Ovary (tissue), 9 donors: ENCODE data around the gene PNN. TPM values are rescaled to one million over a fixed set of nuclear protein-coding genes. Genes with fewer than 3 reads are reported as not detected.
"Not testable (repeated sequence)": the region's sequence is repeated elsewhere in the genome, so short reads cannot be mapped to it uniquely, and the experiment has no call there.

Experiments used
- DNase-seq, 5 donors: peaks; one replicate each; pipeline ENCODE4 v3.0.0-alpha.2; 2019 to 2020
- H3K27ac ChIP-seq, 2 donors: fragments of 200-600 bp; one replicate each; pipeline versions ENCODE4 v1.5.1 to v1.8.0; 2019 to 2022
- H3K27me3 ChIP-seq: fragments of 200-600 bp; one replicate; pipeline ENCODE4 v1.8.0; 2022
- H3K36me3 ChIP-seq: fragments of 200-600 bp; sonication (generic); one replicate; pipeline ENCODE4 v1.5.1; 2019
- H3K4me1 ChIP-seq: one replicate; pipeline ENCODE4 v1.8.1; 2013; ENCODE audit warnings: mild to moderate bottlenecking, moderate library complexity; ENCODE audit not compliant: insufficient read depth
- H3K4me3 ChIP-seq: fragments of 200-600 bp; sonication (generic); one replicate; pipeline ENCODE4 v1.5.1; 2017
- H3K9me3 ChIP-seq, 2 donors: fragments of 200-600 bp in 1 of 2; sonication (generic) in 1 of 2; one replicate each; pipeline versions ENCODE4 v1.5.1 to v1.8.1; 2013 to 2019; ENCODE audit warnings: mild to moderate bottlenecking in 1 of 2, moderate library complexity in 1 of 2
- CTCF ChIP-seq, 3 donors: fragments of 450-650 bp in 2 of 3; fragments of 200-600 bp in 1 of 3; IDR thresholded peaks; one replicate each; pipeline versions ENCODE4 v1.5.1 to v1.8.0; 2016 to 2022; ENCODE audit warnings: antibody characterized with exemption in 3 of 3, mild to moderate bottlenecking in 1 of 3
- EP300 ChIP-seq: sonication (generic); formaldehyde crosslinking; IDR thresholded peaks from one replicate; pipeline ENCODE4 v1.6.1; 2017; ENCODE audit warnings: antibody characterized with exemption
- POLR2A ChIP-seq: fragments of 450-650 bp; IDR thresholded peaks from one replicate; pipeline ENCODE4 v1.6.1; 2017; ENCODE audit warnings: antibody characterized with exemption, mild to moderate bottlenecking, moderate library complexity
- WGBS, 3 donors: extraction: QIAGEN DNeasy Blood & Tissue Kit in 1 of 3; methylation state at CpG; one replicate each; pipeline versions ENCODE4 v1.1.5 to v1.1.7; 2013 to 2017; 5-methylcytosine and 5-hydroxymethylcytosine counted together
- intact Hi-C, 4 donors: fragments of 100-400 bp; cut with DNase I; formaldehyde crosslinking; loops; one replicate each; pipeline versions ENCODE4 v1.11.0 to v1.15.1; 2022 to 2023
- polyA plus RNA-seq, 2 donors: library from polyadenylated mRNA; stranded (reverse); fragments of 200-250 nt in 1 of 2; fragments of 350-450 nt in 1 of 2; fragmentation: Illumina TruSeq in 1 of 2; extraction: RNeasy Lipid Tissue Mini Kit (QIAGEN cat#74804) in 1 of 2; gene quantifications; one replicate each; pipeline ENCODE4 v1.2.3, GENCODE V29; 2013 to 2014
- total RNA-seq, 7 donors: library from RNA; depleted of rRNA in 2 of 7; stranded (reverse); fragments of >200 nt in 2 of 7; fragmentation: NEBNext Ultra II Directional in 3 of 7; extraction: Animal tissue kit (Norgen Biotek cat#: 25700) in 3 of 7; gene quantifications; one replicate each; pipeline versions ENCODE4 v1.1.0 to v1.2.4, GENCODE V29; 2016 to 2023
- donor health status: DM: no; HTN: no; CAD: no; lungs with moderate emphysema.
- donor health status: DM: no; HTN: no; CAD: no.
- donor health status: Bipolar disorder and iron deficiency.
- donor health status: DM: yes; HTN: yes; CAD: no.
- donor health status: DM: no; HTN: no; CAD: no.
- donor health status: DM: yes; HTN: yes; CAD: no.

PNN gene
- total and polyA plus RNA-seq, 9 donors, result 36.3 to 77.1 (median 59.6) TPM

- 93 to 100% (median 94%) methylated on average over 1 of the region's 1 CpG for WGBS, 3 donors
- H3K27ac ChIP-seq, result no peak overlapping the region
- no peak for DNase-seq
- TF ChIP-seq EP300 (no peak), POLR2A (no peak), CTCF (IDR thresholded peaks at IDR 0.05) (no peak)
- H3K4me3 ChIP-seq, result no peak overlapping the region
- H3K9me3 ChIP-seq, result no peaks in the 10 kb centered on the region
- no peaks in the 10 kb centered on the region for H3K36me3 ChIP-seq
- intact Hi-C loops, result no loop called here
- H3K27me3 ChIP-seq, result no peaks in the 10 kb centered on the region
- H3K4me1 ChIP-seq, result no peaks in the 10 kb centered on the region
Measured at GRCh38 chr14:39229222-39229543, 54.1 kb downstream of the PNN start.

GRCh38 chr14:39229601-39230110 is 54.6 kb downstream of the PNN start:
- Histone ChIP-seq H3K4me1 (no peaks in the 10 kb centered on the region), H3K9me3 (no peaks in the 10 kb centered on the region), H3K36me3 (no peaks in the 10 kb centered on the region), H3K4me3 (no peak overlapping the region), H3K27ac (no peak overlapping the region), H3K27me3 (no peaks in the 10 kb centered on the region)
- DNase-seq, result no peak
- WGBS, 3 donors, result 75 to 88% (median 84%) methylated on average over 3 of the region's 3 CpGs
- TF ChIP-seq POLR2A (no peak), EP300 (no peak), CTCF (IDR thresholded peaks at IDR 0.05) (no peak)
- intact Hi-C loops, result no loop called here

GRCh38 chr14:39230416-39231035 is 55.5 kb downstream of the PNN start:
- intact Hi-C loops, result no loop called here
- TF ChIP-seq POLR2A, result no peak
- no peak for TF ChIP-seq CTCF (IDR thresholded peaks at IDR 0.05)
- TF ChIP-seq EP300, result no peak
- no peak overlapping the region for H3K4me3 ChIP-seq
- no peak overlapping the region for H3K27ac ChIP-seq
- H3K4me1 ChIP-seq, result no peaks in the 10 kb centered on the region
- H3K9me3 ChIP-seq, result no peaks in the 10 kb centered on the region
- H3K36me3 ChIP-seq, result no peaks in the 10 kb centered on the region
- H3K27me3 ChIP-seq, result no peaks in the 10 kb centered on the region
- WGBS, 3 donors, result 79 to 88% (median 82%) methylated on average over 5 of the region's 5 CpGs
- DNase-seq, result no peak

- H3K4me3 ChIP-seq, DNase-seq, H3K27ac ChIP-seq, H3K27me3 ChIP-seq, H3K4me1 ChIP-seq, H3K36me3 ChIP-seq, intact Hi-C loops, H3K9me3 ChIP-seq: not testable (repeated sequence)
- 89 to 93% (median 92%) methylated on average over 11 of the region's 11 CpGs for WGBS, 3 donors
Measured at GRCh38 chr14:39231751-39232553, 56.9 kb downstream of the PNN start.

Other genes with a start within 250 kb of the PNN start
- gene SEC23A, start 72.0 kb upstream of the PNN start, total RNA-seq, result 10 to 100 TPM; 52.9 to 93.2 (median 87.3) TPM
- 10 to 100 TPM; 28.5 to 49.9 TPM for gene SEC23A, start 72.0 kb upstream of the PNN start, polyA plus RNA-seq
- 10 to 100 TPM in 5 of 7 donors, 1 to 10 TPM in 2; 8.8 to 19.8 (median 15.5) TPM for gene GEMIN2, start 60.9 kb upstream of the PNN start, total RNA-seq
- gene GEMIN2, start 60.9 kb upstream of the PNN start, polyA plus RNA-seq, result 10 to 100 TPM in 1 of 2 donors, 1 to 10 TPM in 1; 8.2 to 13.1 TPM
- gene TRAPPC6B, start 4.9 kb upstream of the PNN start, total RNA-seq, result 10 to 100 TPM; 16.7 to 30.7 (median 20.4) TPM
- gene TRAPPC6B, start 4.9 kb upstream of the PNN start, polyA plus RNA-seq, result 10 to 100 TPM; 12.6 to 17.8 TPM
- 10 to 100 TPM; 12.5 to 21.9 (median 20.1) TPM for gene MIA2, start 58.7 kb downstream of the PNN start, total RNA-seq
- gene MIA2, start 58.7 kb downstream of the PNN start, polyA plus RNA-seq, result 10 to 100 TPM; 11.7 to 15.5 TPM